Activated naive CD8-positive, alpha-beta T cell treated with anti-CD3 and anti-CD28 coated beads, Interleukin-2, amount 10 ng/mL, durations not matched to agents 7 days and 5 days (primary cell): ENCODE results near the gene CHRNB4. TPM values are rescaled to one million over a fixed set of nuclear protein-coding genes. Genes with fewer than 3 reads are reported as not detected.
"Not testable (repeated sequence)": the region's sequence is repeated elsewhere in the genome, so short reads cannot be mapped to it uniquely, and the experiment has no call there.

ENCODE experiments used
- ATAC-seq: fragments of 150-1000 bp; cut with Tn5 transposase; one replicate; pipeline ENCODE4 v1.10.0; 2021; ENCODE audit warnings: low read depth, moderate library complexity
- POLR2A ChIA-PET: fragments of 350-600 bp; sonication (Branson Sonifier 250); formaldehyde crosslinking; loops from one replicate; lab custom pipeline; 2021; ENCODE audit warnings: antibody characterized with exemption; lab: Charles Lee
- DNase-seq: peaks from one replicate; pipeline ENCODE4 v3.0.0; 2021
- H3K27ac Mint-ChIP-seq: one replicate; pipeline ENCODE4 v1.8.0; 2022; ENCODE audit warnings: mild to moderate bottlenecking, mixed read lengths
- H3K27me3 Mint-ChIP-seq: one replicate; pipeline ENCODE4 v1.8.0; 2022; ENCODE audit warnings: mild to moderate bottlenecking, moderate library complexity, mixed read lengths
- H3K36me3 Mint-ChIP-seq: one replicate; pipeline ENCODE4 v1.8.0; 2021; ENCODE audit warnings: mild to moderate bottlenecking, mixed read lengths
- H3K4me1 Mint-ChIP-seq: one replicate; pipeline ENCODE4 v1.8.0; 2021; ENCODE audit warnings: mixed read lengths
- H3K4me3 Mint-ChIP-seq: one replicate; pipeline ENCODE4 v1.8.0; 2022; ENCODE audit warnings: mild to moderate bottlenecking, moderate library complexity, mixed read lengths
- H3K9me3 Mint-ChIP-seq: one replicate; pipeline ENCODE4 v1.8.0; 2021; ENCODE audit warnings: mixed read lengths
- total RNA-seq, 2 experiments: library from RNA; stranded (reverse); gene quantifications; one replicate each; pipeline ENCODE4 v1.2.3, GENCODE V29; 2021

Gene CHRNB4
- total RNA-seq, 2 experiments from 2014 or later: not detected

DNA sequence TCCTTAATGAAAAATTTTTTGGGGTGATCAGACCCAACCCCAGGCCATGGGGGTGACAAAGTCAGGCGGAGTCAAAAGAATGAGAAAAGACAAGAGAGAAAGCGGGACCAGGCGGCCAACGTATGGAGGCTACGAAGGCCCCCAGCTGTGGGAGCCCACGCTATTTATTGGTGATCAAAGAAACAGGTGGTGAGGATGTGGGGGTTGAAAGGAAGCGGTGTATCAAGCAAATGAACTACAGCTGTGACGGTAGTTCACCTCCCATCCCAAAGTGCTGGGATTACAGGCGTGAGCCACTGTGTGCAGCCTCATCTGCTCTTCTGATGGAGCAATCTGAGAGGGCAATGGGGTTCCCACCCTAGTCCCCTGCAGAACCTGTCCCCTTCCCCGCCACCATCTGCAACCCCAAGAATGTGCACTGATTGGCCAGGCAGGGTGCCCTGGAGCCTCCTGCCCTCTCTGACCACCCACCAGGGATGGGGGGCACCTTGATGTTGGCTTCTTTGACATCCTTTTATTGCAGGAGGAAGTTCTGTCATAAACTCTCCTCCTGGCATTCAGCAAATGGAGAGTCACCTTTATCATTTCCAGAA is 19.1 kb downstream of the CHRNB4 start:
- ATAC-seq: no peak
- peaks cover 7% of the 10 kb centered on the region for H3K4me1 Mint-ChIP-seq
- DNase-seq: no peak
- no peak overlapping the region for H3K27ac Mint-ChIP-seq
- H3K9me3 Mint-ChIP-seq: no peaks in the 10 kb centered on the region
- H3K36me3 Mint-ChIP-seq: no peaks in the 10 kb centered on the region
- POLR2A ChIA-PET: no interaction called here
- no peak overlapping the region for H3K4me3 Mint-ChIP-seq
- peaks cover 56% of the 10 kb centered on the region for H3K27me3 Mint-ChIP-seq

DNA sequence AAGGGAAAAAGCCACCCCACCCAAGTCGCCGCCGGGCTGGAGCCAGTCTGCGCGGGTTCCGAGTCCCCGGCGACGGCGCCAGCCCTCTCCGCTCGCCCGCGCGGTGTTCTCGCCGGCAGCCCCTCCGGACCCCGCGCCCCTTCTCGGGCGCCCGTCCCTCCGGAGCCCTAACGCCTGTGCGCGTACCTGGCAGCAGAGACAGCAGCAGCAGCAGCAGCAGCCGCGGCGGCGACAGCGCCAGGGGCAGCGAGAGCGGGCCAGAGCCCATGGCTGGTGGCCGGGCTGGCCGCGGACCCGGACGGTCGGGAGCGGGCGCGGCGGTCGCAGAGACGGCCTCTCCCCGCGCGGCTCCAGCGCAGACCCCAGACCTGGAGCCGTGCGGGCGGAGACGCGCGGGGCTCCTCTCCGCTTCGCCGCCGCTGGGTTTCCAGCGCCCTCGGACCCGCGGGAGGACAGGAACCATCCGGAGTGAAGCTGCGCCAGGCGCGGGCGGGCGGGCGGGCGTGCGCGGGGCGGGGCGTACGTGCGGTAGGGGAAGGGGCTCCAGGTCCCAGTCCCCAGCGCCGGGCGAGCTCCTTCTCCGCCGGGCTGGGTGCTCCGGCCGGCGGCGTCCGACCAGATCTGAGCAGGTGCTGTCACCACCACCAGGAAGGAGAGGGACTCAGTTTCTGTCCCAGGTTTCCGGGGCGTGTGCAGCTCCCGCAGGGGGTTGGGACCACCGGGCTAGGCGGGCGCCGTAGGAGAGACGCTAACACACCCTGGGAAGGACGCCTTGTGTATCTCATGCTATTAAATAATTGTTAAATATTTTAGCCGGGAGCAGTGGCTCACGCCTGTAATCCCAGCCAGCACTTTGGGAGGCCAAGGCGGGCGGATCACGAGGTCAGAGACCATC is 20.2 kb downstream of the CHRNB4 start, which contains the start of gene CHRNA3:
CHRNA3 (minus strand) TSS at position 470 of the 895 bp plus-strand sequence; CDS start at position 268, 202 bp downstream.
- POLR2A ChIA-PET: interaction anchor here (0.6 kb wide), 1 partner anchor 264 kb away, joined by 4 read pairs; no protein-coding TSS in a partner anchor
- H3K9me3 Mint-ChIP-seq: no peaks in the 10 kb centered on the region
- DNase-seq (no peak), ATAC-seq (peak; percentile 17)
- H3K27me3 Mint-ChIP-seq: peaks cover 50% of the 10 kb centered on the region
- no peak within 1 kb of the TSS for H3K27ac Mint-ChIP-seq
- peaks cover 7% of the 10 kb centered on the region for H3K4me1 Mint-ChIP-seq
- no peaks in the 10 kb centered on the region for H3K36me3 Mint-ChIP-seq
- H3K4me3 Mint-ChIP-seq: peak within 1 kb of the TSS; percentile 44

DNA sequence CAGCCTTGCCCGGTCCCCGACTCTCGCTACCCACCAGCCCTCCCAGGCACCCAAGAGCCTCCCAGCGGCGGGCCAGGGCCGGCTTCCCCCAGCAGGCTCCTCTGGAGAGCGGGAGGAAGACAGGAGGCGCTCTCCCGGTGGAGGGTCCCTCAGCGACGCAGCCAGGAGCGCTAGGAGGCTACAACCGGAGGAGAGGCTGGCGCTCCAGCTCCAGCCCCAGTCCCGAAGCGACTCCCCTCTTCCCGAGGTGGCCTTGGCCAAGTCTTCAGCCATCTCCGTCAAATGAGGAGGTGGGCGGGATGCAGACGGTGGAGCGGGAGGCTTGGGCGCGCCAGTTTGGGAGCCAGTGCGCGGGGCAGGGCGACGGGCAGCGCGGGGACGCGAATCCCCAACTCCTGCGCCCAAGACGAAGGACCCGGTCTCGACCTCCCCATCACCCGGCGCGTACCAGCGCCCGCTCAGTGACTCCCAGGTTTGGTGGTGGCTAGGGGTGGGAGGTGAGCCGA is 20.9 kb downstream of the CHRNB4 start:
- H3K27me3 Mint-ChIP-seq: peaks cover 50% of the 10 kb centered on the region
- DNase-seq (peak; percentile 48), ATAC-seq (no peak)
- H3K4me3 Mint-ChIP-seq: peak overlapping the region; percentile 13
- POLR2A ChIA-PET: no interaction called here
- H3K4me1 Mint-ChIP-seq: peaks cover 7% of the 10 kb centered on the region
- no peaks in the 10 kb centered on the region for H3K9me3 Mint-ChIP-seq
- no peak overlapping the region for H3K27ac Mint-ChIP-seq
- H3K36me3 Mint-ChIP-seq: no peaks in the 10 kb centered on the region

DNA sequence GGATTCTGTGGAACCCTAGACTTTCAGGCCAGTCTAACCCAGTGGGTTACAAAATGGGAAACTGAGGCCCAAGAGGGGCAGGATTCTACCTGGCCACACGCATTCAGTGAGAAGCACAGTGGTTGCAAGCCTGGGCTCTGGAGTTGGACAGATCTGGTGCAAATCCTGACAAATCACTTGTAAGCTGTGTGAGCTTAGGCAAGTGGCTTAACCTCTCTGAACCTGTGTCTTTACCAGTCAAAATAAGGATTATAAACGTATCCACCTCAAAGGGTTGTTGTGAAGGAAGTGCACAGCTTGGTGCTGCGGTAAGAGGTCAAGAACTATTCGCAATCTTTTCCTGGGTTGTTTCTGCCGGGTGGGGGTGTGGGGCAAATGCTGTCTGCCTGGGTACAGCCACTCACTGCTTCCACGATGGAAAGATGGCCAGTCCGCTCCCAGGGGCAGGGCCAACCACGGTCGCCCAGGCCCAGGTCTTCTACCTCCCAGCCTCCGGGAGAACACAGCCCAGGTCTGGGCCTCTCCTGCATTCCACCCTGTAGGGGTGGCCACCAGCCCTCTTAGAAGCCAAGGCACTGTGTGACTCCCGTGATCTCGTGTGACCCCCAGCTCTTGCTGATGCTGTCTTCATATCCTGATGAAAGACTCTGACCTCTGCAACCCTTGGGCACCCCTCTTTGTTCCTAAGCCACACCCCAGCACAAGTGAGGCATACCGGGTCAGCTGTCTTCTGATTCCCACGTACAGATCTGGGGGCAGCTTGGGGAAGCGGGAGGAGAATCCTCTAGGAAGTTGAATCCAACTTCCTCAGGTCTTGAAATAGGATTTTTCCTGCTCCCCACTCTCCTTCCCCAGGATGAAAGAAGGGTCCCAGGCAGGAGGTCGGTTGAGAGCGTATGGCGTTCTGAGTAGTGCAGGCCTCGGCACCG is 21.7 kb downstream of the CHRNB4 start:
- DNase-seq (no peak), ATAC-seq (no peak)
- peaks cover 47% of the 10 kb centered on the region for H3K27me3 Mint-ChIP-seq
- H3K36me3 Mint-ChIP-seq: no peaks in the 10 kb centered on the region
- H3K4me3 Mint-ChIP-seq: no peak overlapping the region
- H3K9me3 Mint-ChIP-seq: no peaks in the 10 kb centered on the region
- H3K27ac Mint-ChIP-seq: no peak overlapping the region
- POLR2A ChIA-PET: no interaction called here
- H3K4me1 Mint-ChIP-seq: peaks cover 7% of the 10 kb centered on the region

DNA sequence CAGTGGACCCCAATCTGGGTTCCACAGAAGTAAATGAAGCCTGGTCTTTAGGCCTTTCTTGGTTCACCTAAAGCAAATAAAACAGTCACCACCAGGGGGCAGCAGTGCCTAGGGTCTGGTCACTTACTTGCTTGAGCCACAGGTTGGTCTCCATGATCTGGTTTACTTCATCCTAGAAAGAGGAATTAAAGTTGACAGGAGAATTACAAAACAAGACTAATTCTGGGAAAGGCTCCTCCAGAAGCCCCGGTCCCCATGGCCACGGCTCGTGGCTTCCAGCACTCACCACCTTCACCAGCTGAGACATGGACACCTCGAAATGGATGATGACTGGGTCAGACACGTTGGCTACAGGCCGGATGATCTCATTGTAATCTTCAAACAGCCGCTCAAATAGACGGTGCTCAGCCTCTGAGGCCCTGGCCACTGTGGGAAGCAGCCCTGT is 22.5 kb downstream of the CHRNB4 start:
- Mint-ChIP-seq H3K4me1 (peaks cover 7% of the 10 kb centered on the region), H3K27me3 (peaks cover 48% of the 10 kb centered on the region), H3K4me3 (no peak overlapping the region), H3K36me3 (no peaks in the 10 kb centered on the region), H3K27ac (no peak overlapping the region), H3K9me3 (no peaks in the 10 kb centered on the region)
- ATAC-seq (peak; percentile 40), DNase-seq (peak; percentile 70)
- POLR2A ChIA-PET: no interaction called here

DNA sequence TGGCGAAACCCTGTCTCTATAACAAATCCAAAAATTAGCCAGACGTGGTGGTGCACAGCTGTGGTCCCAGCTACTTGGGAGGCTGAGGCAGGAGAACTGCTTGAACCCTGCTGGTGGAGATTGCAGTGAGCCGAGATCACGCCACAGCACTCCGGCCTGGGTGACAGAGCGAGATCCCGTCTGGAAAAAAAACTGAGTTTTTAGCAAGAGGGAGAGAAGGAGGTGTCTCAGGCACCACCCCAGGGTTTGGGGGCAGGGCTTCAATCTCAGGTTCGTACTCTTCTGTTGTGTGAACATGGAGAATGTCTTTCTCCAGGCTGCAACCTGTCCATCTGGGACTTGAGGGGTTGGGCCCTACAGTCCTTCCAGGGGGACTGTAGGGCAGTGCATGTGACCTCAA is 22.9 kb downstream of the CHRNB4 start:
- Mint-ChIP-seq H3K27ac (no peak overlapping the region), H3K4me1 (peaks cover 7% of the 10 kb centered on the region), H3K36me3 (no peaks in the 10 kb centered on the region), H3K9me3 (no peaks in the 10 kb centered on the region), H3K27me3 (peaks cover 44% of the 10 kb centered on the region), H3K4me3 (no peak overlapping the region)
- no peak for ATAC-seq
- DNase-seq: no peak
- POLR2A ChIA-PET: no interaction called here

DNA sequence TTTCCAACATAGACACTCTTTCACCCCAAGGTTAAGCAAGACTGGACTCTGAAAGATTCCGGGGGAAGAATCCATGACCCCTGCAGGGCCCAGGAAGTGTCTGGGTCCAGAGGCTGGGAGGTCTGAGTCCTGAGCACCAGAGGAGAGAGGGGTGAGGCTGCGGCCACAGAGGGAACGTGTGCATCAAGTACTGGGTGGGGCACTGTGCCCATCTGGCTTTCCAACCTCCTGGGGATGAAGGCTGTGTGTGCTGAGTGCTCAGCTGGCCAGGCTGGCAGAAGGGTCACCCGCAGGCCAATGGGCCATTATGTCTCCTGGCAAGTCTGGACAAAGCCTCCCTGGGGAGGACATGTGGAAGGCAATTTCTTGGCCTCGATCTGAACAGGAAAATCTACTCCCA is 23.5 kb downstream of the CHRNB4 start:
- Mint-ChIP-seq H3K36me3 (no peaks in the 10 kb centered on the region), H3K4me3 (no peak overlapping the region), H3K27me3 (peaks cover 38% of the 10 kb centered on the region), H3K27ac (no peak overlapping the region), H3K9me3 (no peaks in the 10 kb centered on the region), H3K4me1 (peaks cover 7% of the 10 kb centered on the region)
- no peak for ATAC-seq
- POLR2A ChIA-PET: no interaction called here
- DNase-seq: no peak

DNA sequence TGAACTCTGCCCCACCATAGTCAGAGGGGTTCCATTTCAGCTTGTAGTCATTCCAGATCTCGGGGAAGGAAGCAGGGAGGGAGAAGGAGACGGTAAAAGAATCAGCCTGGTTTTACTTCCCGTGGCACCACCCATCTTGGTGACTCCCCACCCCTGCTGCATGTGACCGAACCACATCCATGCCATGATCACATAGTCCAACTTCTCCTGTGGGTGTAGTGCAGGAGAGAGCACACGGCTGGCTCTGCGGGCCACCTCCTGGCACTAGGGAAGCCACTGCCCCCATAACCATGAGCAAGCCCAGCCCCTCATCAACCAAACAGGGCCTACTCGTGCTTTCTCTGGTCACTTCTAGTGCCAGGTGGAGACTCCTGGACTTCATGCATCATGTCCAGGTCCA is 23.9 kb downstream of the CHRNB4 start:
- Mint-ChIP-seq H3K27ac (no peak overlapping the region), H3K36me3 (no peaks in the 10 kb centered on the region), H3K4me3 (no peak overlapping the region), H3K9me3 (no peaks in the 10 kb centered on the region), H3K4me1 (peaks cover 6% of the 10 kb centered on the region), H3K27me3 (peaks cover 34% of the 10 kb centered on the region)
- POLR2A ChIA-PET: no interaction called here
- ATAC-seq (no peak), DNase-seq (no peak)

DNA sequence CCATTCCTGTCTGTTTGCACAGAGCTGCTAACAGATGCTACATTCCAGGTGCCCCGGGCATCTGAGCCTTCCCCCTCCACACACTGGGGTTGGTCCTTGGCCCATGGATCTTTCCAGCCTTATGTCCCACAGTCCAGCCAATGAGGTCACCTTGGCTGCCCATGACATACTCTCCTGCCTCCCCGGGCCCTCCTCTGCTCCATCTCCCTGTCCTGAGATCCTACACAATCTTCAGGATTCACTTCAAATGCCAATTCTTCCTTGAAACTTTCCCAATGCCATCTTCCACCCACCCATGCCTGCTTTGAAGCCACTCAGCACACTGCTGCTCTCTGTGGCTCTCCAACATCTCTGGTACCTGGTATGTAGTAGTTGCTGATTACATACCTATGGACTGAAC is 24.5 kb downstream of the CHRNB4 start:
- Mint-ChIP-seq H3K27ac (no peak overlapping the region), H3K4me3 (no peak overlapping the region), H3K9me3 (no peaks in the 10 kb centered on the region), H3K36me3 (no peaks in the 10 kb centered on the region), H3K4me1 (no peaks in the 10 kb centered on the region), H3K27me3 (peaks cover 28% of the 10 kb centered on the region)
- DNase-seq (no peak), ATAC-seq (no peak)
- POLR2A ChIA-PET: no interaction called here

DNA sequence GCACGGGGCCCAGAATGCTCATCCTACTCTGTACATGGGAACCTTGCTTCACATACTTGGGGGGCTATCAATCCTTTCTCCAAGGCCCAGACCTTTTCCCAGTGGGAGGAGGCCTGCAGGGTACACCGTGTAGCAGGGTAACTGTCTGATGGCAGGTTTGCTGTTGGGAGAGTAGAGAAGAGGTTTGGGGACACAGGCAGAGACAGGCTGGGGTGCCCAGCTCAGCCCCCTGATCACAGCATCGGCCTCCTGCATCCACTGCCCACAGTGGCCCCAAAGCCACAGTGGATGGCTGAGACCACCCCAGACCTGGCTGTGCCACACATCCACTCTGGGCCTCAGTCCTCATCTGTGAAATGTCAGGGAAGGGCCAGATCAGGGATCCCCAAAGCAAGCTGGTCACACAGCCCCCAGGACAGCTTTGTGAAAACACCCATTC is 25.8 kb downstream of the CHRNB4 start:
- POLR2A ChIA-PET: interaction anchor here (0.5 kb wide), 1 partner anchor 392 kb away, joined by 6 read pairs; no protein-coding TSS in a partner anchor
- Mint-ChIP-seq H3K27me3 (peaks cover 24% of the 10 kb centered on the region), H3K27ac (no peak overlapping the region), H3K4me1 (no peaks in the 10 kb centered on the region), H3K9me3 (no peaks in the 10 kb centered on the region), H3K4me3 (no peak overlapping the region), H3K36me3 (no peaks in the 10 kb centered on the region)
- no peak for ATAC-seq
- DNase-seq: no peak

DNA sequence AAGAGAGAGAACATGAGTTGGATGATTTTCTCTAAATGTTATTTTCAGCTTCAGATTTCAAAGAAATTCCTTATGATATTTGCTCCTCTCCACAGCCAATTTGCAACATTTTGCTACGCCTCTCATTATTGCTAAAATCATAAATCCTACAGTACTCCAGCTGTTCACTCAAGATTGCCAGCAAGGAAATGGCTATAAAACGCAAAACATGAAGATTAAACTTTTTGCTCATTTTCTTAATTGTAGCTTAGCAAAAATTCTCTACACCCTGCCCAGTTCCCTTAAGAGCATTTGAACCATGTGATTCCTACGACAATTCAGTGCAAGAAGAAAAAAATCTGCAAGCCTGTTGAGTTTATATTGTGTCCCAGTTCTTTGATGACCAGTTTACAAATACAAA is 27.0 kb downstream of the CHRNB4 start:
- no peak overlapping the region for H3K4me3 Mint-ChIP-seq
- H3K27ac Mint-ChIP-seq: no peak overlapping the region
- no peak for ATAC-seq
- H3K36me3 Mint-ChIP-seq: no peaks in the 10 kb centered on the region
- H3K4me1 Mint-ChIP-seq: no peaks in the 10 kb centered on the region
- peaks cover 15% of the 10 kb centered on the region for H3K27me3 Mint-ChIP-seq
- POLR2A ChIA-PET: no interaction called here
- no peaks in the 10 kb centered on the region for H3K9me3 Mint-ChIP-seq
- DNase-seq: no peak

DNA sequence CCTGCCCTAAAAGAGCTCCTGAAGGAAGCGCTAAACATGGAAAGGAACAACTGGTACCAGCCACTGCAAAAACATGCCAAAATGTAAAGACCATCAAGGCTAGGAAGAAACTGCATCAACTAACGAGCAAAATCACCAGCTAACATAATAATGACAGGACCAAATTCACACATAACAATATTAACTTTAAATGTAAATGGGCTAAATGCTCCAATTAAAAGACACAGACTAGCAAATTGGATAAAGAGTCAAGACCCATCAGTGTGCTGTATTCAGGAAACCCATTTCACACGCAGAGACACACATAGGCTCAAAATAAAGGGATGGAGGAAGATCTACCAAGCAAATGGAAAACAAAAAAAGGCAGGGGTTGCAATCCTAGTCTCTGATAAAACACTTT is 31.5 kb downstream of the CHRNB4 start:
- H3K27me3 Mint-ChIP-seq: peaks cover 22% of the 10 kb centered on the region
- DNase-seq, POLR2A ChIA-PET, H3K36me3 Mint-ChIP-seq, H3K4me3 Mint-ChIP-seq, ATAC-seq, H3K4me1 Mint-ChIP-seq, H3K9me3 Mint-ChIP-seq, H3K27ac Mint-ChIP-seq: not testable (repeated sequence)

DNA sequence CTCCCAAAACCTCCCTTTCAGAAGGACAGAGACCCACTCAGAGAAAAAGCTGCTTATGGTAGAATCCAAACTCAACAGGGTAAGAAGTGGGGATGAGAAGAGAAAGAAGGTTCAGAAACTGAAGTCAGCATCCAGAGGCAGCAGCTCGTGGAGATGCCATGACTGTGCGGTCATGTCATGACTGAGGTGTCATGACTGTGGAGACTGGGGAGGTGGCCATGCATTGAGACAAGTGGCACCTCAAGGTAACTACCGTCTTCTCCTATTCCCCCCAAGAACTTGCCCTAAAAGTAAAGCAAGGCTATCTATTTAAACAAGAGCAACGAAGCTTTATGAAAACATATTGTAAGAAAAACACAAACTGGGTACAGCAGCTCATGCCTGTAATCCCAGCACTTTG is 35.3 kb downstream of the CHRNB4 start:
- Mint-ChIP-seq H3K4me3 (no peak overlapping the region), H3K27ac (no peak overlapping the region), H3K36me3 (no peaks in the 10 kb centered on the region), H3K4me1 (no peaks in the 10 kb centered on the region), H3K27me3 (peaks cover 19% of the 10 kb centered on the region), H3K9me3 (no peaks in the 10 kb centered on the region)
- POLR2A ChIA-PET: no interaction called here
- DNase-seq: no peak
- no peak for ATAC-seq
